ENCODE results near the gene INSM1.

The INSM1 gene

GRCh38 chr20:20399531-20400500, 31.9 kb downstream of the INSM1 start:
- no peak for FAIRE-seq
- no peak for TF ChIP-seq SPI1 (IDR thresholded peaks at IDR 0.05; ENCODE audit: low read depth, low read length)
- no peak for DNase-seq (ENCODE audit: insufficient read length, low spot score)

DNA sequence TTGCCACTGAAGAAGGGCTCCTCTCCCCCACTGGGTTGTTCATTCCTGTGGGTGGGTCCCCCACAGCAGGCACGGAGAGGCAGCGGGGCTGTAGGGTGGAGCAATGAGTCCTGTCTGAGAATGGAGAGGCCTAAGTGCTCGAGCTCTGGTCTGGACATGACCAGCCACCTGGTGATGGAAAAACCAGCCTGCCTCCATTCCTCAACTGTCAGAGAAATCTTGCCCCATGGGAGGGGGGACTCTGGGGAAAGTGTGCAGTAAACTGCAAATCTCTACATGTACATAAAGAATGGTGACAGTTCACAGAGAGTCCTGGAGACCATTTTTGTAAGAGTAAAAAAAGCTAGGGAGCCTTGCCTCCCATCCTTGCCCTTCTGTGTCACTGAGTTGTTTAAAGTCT, 34.1 kb downstream of the INSM1 start:
- DNase-seq (ENCODE audit: insufficient read length, low spot score) (no peak), FAIRE-seq (no peak)
- TF ChIP-seq POU2F2 (IDR thresholded peaks at IDR 0.05; ENCODE audit: low read depth, low read length) (no peak), POLR2AphosphoS5 (IDR thresholded peaks at IDR 0.05; ENCODE audit: low read depth, low read length) (no peak), POLR2A (IDR thresholded peaks at IDR 0.05; ENCODE audit: low read depth, low read length) (no peak), TAF1 (IDR thresholded peaks at IDR 0.05; ENCODE audit: low read depth, low read length) (no peak), PAX5 (IDR thresholded peaks at IDR 0.05; ENCODE audit: insufficient read depth, low read length, severe bottlenecking) (no peak), SPI1 (IDR thresholded peaks at IDR 0.05; ENCODE audit: low read depth, low read length) (no peak)

GRCh38 chr20:20404633-20405032, 36.7 kb downstream of the INSM1 start:
- no peak for FAIRE-seq
- TF ChIP-seq POU2F2 (IDR thresholded peaks at IDR 0.05; ENCODE audit: low read depth, low read length) = no peak

DNA sequence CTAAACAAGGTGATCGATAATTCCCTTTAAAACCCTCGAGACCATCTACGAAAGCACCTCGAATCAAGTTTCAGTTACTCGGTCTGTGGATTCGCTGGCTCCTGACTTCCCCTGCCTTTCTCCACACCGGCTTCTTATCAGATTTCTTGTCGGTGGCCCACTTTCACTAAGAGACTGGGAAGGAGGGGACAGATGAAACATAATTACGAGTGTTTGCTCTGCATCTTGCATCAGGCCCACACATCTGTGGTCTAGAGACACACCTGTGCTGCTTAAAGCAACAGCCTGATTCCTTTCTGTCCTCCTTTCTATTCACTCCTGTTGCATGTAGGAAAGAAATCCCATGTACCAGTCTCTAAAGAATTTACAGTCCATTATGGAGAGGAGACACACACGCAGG, 37.7 kb downstream of the INSM1 start:
- FAIRE-seq (no peak), DNase-seq (ENCODE audit: insufficient read length, low spot score) (no peak)
- no peak for TF ChIP-seq POLR2A (IDR thresholded peaks at IDR 0.05; ENCODE audit: low read depth, low read length)
- TF ChIP-seq POLR2AphosphoS5 (IDR thresholded peaks at IDR 0.05; ENCODE audit: low read depth, low read length) = no peak
- no peak for TF ChIP-seq TAF1 (IDR thresholded peaks at IDR 0.05; ENCODE audit: low read depth, low read length)
- TF ChIP-seq PAX5 (IDR thresholded peaks at IDR 0.05; ENCODE audit: insufficient read depth, low read length, severe bottlenecking) = no peak
- TF ChIP-seq SPI1 (IDR thresholded peaks at IDR 0.05; ENCODE audit: low read depth, low read length) = no peak
- no peak for TF ChIP-seq POU2F2 (IDR thresholded peaks at IDR 0.05; ENCODE audit: low read depth, low read length)

More at GRCh38 chr20:20404633-20405032, 36.7 kb downstream of the INSM1 start:
- DNase-seq (ENCODE audit: insufficient read length, low spot score) = no peak

GRCh38 chr20:20406306-20406705, 38.4 kb downstream of the INSM1 start:
- DNase-seq (ENCODE audit: insufficient read length, low spot score) = no peak
- no peak for TF ChIP-seq PAX5 (IDR thresholded peaks at IDR 0.05; ENCODE audit: insufficient read depth, low read length, severe bottlenecking)
- TF ChIP-seq TAF1 (IDR thresholded peaks at IDR 0.05; ENCODE audit: low read depth, low read length) = no peak
- no peak for TF ChIP-seq POLR2AphosphoS5 (IDR thresholded peaks at IDR 0.05; ENCODE audit: low read depth, low read length)
- TF ChIP-seq POU2F2 (IDR thresholded peaks at IDR 0.05; ENCODE audit: low read depth, low read length) = no peak
- no peak for TF ChIP-seq SPI1 (IDR thresholded peaks at IDR 0.05; ENCODE audit: low read depth, low read length)
- TF ChIP-seq POLR2A (IDR thresholded peaks at IDR 0.05; ENCODE audit: low read depth, low read length) = no peak
- FAIRE-seq = no peak

DNA sequence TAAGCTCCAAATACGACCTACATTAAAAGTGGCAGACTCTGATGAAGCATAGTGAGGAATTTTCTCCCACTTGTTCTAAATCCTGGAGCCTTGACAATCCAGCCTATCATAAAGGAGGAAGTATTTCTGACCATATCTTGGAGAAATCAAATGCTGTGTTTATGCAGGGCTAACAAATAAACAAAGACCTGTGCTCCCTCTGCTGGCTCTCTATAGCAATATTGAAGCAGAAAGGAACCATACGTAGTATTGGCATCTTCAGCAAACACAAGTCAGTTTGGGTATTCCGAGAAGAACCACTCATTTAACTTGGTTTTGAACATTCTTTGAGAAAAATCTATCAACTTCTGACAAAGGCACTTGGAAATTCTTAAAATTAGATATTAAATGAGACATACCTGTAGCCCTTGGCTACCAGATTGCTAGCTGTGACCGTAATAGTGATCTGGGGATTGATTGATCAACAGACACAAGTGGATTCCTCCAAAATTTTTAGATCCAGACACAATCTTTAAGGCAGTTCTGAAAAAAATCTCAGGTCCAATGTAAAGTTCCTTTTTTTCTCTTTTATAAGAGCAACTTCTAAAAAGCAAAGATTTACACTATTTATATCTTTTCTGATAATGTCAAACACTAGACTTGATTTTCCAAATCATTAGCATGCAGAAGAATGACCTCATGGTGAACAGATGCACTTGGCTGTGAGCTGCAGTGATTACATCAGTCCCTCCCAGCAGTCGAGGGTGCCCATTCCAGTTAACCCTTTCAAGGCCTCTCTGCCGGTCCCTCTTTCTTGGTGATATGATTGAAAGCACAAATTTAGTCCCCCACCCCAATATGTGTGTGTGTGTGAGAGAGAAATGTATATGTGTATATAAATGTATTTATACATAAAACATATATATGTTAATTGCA, 40.2 kb downstream of the INSM1 start:
- DNase-seq (ENCODE audit: insufficient read length, low spot score) = no peak
- FAIRE-seq = no peak
- TF ChIP-seq POLR2A (IDR thresholded peaks at IDR 0.05; ENCODE audit: low read depth, low read length) (no peak), POU2F2 (IDR thresholded peaks at IDR 0.05; ENCODE audit: low read depth, low read length) (no peak), SPI1 (IDR thresholded peaks at IDR 0.05; ENCODE audit: low read depth, low read length) (no peak), TAF1 (IDR thresholded peaks at IDR 0.05; ENCODE audit: low read depth, low read length) (no peak), POLR2AphosphoS5 (IDR thresholded peaks at IDR 0.05; ENCODE audit: low read depth, low read length) (no peak), PAX5 (IDR thresholded peaks at IDR 0.05; ENCODE audit: insufficient read depth, low read length, severe bottlenecking) (no peak)

GRCh38 chr20:20409331-20409730, 41.4 kb downstream of the INSM1 start:
- DNase-seq (ENCODE audit: insufficient read length, low spot score) = no peak
- no peak for FAIRE-seq
- TF ChIP-seq POU2F2 (IDR thresholded peaks at IDR 0.05; ENCODE audit: low read depth, low read length) = no peak
- no peak for TF ChIP-seq POLR2A (IDR thresholded peaks at IDR 0.05; ENCODE audit: low read depth, low read length)
- TF ChIP-seq POLR2AphosphoS5 (IDR thresholded peaks at IDR 0.05; ENCODE audit: low read depth, low read length) = no peak
- TF ChIP-seq SPI1 (IDR thresholded peaks at IDR 0.05; ENCODE audit: low read depth, low read length) = no peak
- TF ChIP-seq TAF1 (IDR thresholded peaks at IDR 0.05; ENCODE audit: low read depth, low read length) = no peak
- TF ChIP-seq PAX5 (IDR thresholded peaks at IDR 0.05; ENCODE audit: insufficient read depth, low read length, severe bottlenecking) = no peak

GRCh38 chr20:20410678-20411077, 42.8 kb downstream of the INSM1 start:
- no peak for TF ChIP-seq POU2F2 (IDR thresholded peaks at IDR 0.05; ENCODE audit: low read depth, low read length)
- TF ChIP-seq SPI1 (IDR thresholded peaks at IDR 0.05; ENCODE audit: low read depth, low read length) = no peak
- TF ChIP-seq POLR2A (IDR thresholded peaks at IDR 0.05; ENCODE audit: low read depth, low read length) = no peak
- TF ChIP-seq TAF1 (IDR thresholded peaks at IDR 0.05; ENCODE audit: low read depth, low read length) = no peak
- TF ChIP-seq POLR2AphosphoS5 (IDR thresholded peaks at IDR 0.05; ENCODE audit: low read depth, low read length) = no peak
- TF ChIP-seq PAX5 (IDR thresholded peaks at IDR 0.05; ENCODE audit: insufficient read depth, low read length, severe bottlenecking) = no peak
- no peak for DNase-seq (ENCODE audit: insufficient read length, low spot score)
- no peak for FAIRE-seq

GRCh38 chr20:20411402-20411801, 43.5 kb downstream of the INSM1 start:
- TF ChIP-seq PAX5 (IDR thresholded peaks at IDR 0.05; ENCODE audit: insufficient read depth, low read length, severe bottlenecking) (no peak), POU2F2 (IDR thresholded peaks at IDR 0.05; ENCODE audit: low read depth, low read length) (no peak), TAF1 (IDR thresholded peaks at IDR 0.05; ENCODE audit: low read depth, low read length) (no peak), POLR2A (IDR thresholded peaks at IDR 0.05; ENCODE audit: low read depth, low read length) (no peak), POLR2AphosphoS5 (IDR thresholded peaks at IDR 0.05; ENCODE audit: low read depth, low read length) (no peak), SPI1 (IDR thresholded peaks at IDR 0.05; ENCODE audit: low read depth, low read length) (no peak)
- no peak for FAIRE-seq
- no peak for DNase-seq (ENCODE audit: insufficient read length, low spot score)

All from GM12891 (cell line).